ENCODE measurements around the gene MUC5B. TPM values are rescaled to one million over a fixed set of nuclear protein-coding genes. Genes with fewer than 3 reads are reported as not detected.

The MUC5B gene
- total and polyA plus RNA-seq, 4 donors: 0.17 to 0.95 (median 0.50) TPM; not detected in 1

GRCh38 chr11:1178906-1179305 lies 44.0 kb upstream of the MUC5B start:
- no peak for TF ChIP-seq HNF4A (conservative IDR thresholded peaks at IDR 0.05)
- TF ChIP-seq, protein P1, sequence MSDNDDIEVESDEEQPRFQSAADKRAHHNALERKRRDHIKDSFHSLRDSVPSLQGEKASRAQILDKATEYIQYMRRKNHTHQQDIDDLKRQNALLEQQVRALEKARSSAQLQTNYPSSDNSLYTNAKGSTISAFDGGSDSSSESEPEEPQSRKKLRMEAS (IDR thresholded peaks at IDR 0.05): no peak
- WGBS: 90% methylated on average over 29 of the region's 29 CpGs
- peaks cover 0 to 4% (median 0%) of the 10 kb centered on the region in 4 donors for H3K27me3 ChIP-seq (ENCODE audit: control insufficient read depth in 4 of 4, insufficient read depth in 4 of 4, low read length in 3 of 4)
- H3K36me3 ChIP-seq (ENCODE audit: control insufficient read depth in 4 of 4, insufficient read depth in 3 of 4, low read depth in 1 of 4, low read length in 3 of 4): no peaks in the 10 kb centered on the region
- no peaks in the 10 kb centered on the region for H3K9me3 ChIP-seq (ENCODE audit: control insufficient read depth in 4 of 4, low read length in 3 of 4)
- no peak overlapping the region for H3K9ac ChIP-seq (ENCODE audit: low read depth in 1 of 2, low read length in 2 of 2)
- no peak overlapping the region for H3K4me3 ChIP-seq (ENCODE audit: low read depth in 1 of 3, low read length in 3 of 3)
- no peak for DNase-seq (ENCODE audit: low spot score)
- H3K4me1 ChIP-seq (ENCODE audit: control insufficient read depth in 4 of 4, insufficient read depth in 4 of 4, low read length in 3 of 4): no peaks in the 10 kb centered on the region
- no peak overlapping the region for H3K27ac ChIP-seq (ENCODE audit: low read depth in 1 of 2, low read length in 2 of 2)

DNA sequence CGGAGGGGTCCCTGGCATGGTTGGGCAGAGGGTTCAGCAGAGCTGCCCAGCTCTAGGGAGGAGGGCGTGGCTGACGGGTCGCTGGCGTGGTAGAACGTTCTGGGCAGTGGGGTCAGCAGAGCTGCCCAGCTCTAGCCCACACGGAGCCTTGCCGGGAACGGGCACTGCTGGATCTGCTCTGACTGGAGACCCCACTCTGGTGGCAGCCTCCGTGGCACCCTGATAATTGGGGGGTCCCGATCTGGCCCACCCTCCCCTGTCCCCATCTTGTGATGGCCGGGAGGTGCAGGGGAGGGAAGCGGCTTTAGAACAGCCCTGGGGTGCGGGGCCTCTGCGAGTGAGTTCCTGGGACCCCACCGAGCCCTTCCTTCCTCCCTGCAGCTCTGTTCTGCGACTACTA lies 43.2 kb upstream of the MUC5B start:
- Histone ChIP-seq H3K9ac (ENCODE audit: low read depth in 1 of 2, low read length in 2 of 2) (no peak overlapping the region), H3K36me3 (ENCODE audit: control insufficient read depth in 4 of 4, insufficient read depth in 3 of 4, low read depth in 1 of 4, low read length in 3 of 4) (no peaks in the 10 kb centered on the region), H3K4me1 (ENCODE audit: control insufficient read depth in 4 of 4, insufficient read depth in 4 of 4, low read length in 3 of 4) (no peaks in the 10 kb centered on the region), H3K4me3 (ENCODE audit: low read depth in 1 of 3, low read length in 3 of 3) (no peak overlapping the region), H3K27me3 (ENCODE audit: control insufficient read depth in 4 of 4, insufficient read depth in 4 of 4, low read length in 3 of 4) (peaks cover 0 to 4% (median 0%) of the 10 kb centered on the region in 4 donors), H3K27ac (ENCODE audit: low read depth in 1 of 2, low read length in 2 of 2) (no peak overlapping the region), H3K9me3 (ENCODE audit: control insufficient read depth in 4 of 4, low read length in 3 of 4) (no peaks in the 10 kb centered on the region)
- WGBS: 88% methylated on average over 17 of the region's 17 CpGs
- no peak for TF ChIP-seq SP1 (IDR thresholded peaks at IDR 0.05)
- DNase-seq (ENCODE audit: low spot score): no peak

- 77% methylated on average over 15 of the region's 15 CpGs for WGBS
- no peak for DNase-seq (ENCODE audit: low spot score)
- peaks cover 0 to 2% (median 0%) of the 10 kb centered on the region in 4 donors for H3K27me3 ChIP-seq (ENCODE audit: control insufficient read depth in 4 of 4, insufficient read depth in 4 of 4, low read length in 3 of 4)
- TF ChIP-seq EGR1 (IDR thresholded peaks at IDR 0.05; ENCODE audit: low read depth in 2 of 2): no peak
- no peak for TF ChIP-seq ATF3 (IDR thresholded peaks at IDR 0.05)
- TF ChIP-seq, protein P2, sequence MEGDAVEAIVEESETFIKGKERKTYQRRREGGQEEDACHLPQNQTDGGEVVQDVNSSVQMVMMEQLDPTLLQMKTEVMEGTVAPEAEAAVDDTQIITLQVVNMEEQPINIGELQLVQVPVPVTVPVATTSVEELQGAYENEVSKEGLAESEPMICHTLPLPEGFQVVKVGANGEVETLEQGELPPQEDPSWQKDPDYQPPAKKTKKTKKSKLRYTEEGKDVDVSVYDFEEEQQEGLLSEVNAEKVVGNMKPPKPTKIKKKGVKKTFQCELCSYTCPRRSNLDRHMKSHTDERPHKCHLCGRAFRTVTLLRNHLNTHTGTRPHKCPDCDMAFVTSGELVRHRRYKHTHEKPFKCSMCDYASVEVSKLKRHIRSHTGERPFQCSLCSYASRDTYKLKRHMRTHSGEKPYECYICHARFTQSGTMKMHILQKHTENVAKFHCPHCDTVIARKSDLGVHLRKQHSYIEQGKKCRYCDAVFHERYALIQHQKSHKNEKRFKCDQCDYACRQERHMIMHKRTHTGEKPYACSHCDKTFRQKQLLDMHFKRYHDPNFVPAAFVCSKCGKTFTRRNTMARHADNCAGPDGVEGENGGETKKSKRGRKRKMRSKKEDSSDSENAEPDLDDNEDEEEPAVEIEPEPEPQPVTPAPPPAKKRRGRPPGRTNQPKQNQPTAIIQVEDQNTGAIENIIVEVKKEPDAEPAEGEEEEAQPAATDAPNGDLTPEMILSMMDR (IDR thresholded peaks at IDR 0.05; ENCODE audit: low read depth, low read length, missing input control): no peak
- TF ChIP-seq, protein P1 (IDR thresholded peaks at IDR 0.05): no peak
- no peak for TF ChIP-seq NR2F2 (IDR thresholded peaks at IDR 0.05)
- TF ChIP-seq HNF4A (conservative IDR thresholded peaks at IDR 0.05): no peak
- no peak for TF ChIP-seq FOXA1 (IDR thresholded peaks at IDR 0.05)
- no peaks in the 10 kb centered on the region for H3K4me1 ChIP-seq (ENCODE audit: control insufficient read depth in 4 of 4, insufficient read depth in 4 of 4, low read length in 3 of 4)
- H3K27ac ChIP-seq (ENCODE audit: low read depth in 1 of 2, low read length in 2 of 2): no peak overlapping the region
- H3K36me3 ChIP-seq (ENCODE audit: control insufficient read depth in 4 of 4, insufficient read depth in 3 of 4, low read depth in 1 of 4, low read length in 3 of 4): no peaks in the 10 kb centered on the region
- no peaks in the 10 kb centered on the region for H3K9me3 ChIP-seq (ENCODE audit: control insufficient read depth in 4 of 4, low read length in 3 of 4)
- H3K9ac ChIP-seq (ENCODE audit: low read depth in 1 of 2, low read length in 2 of 2): no peak overlapping the region
- H3K4me3 ChIP-seq (ENCODE audit: low read depth in 1 of 3, low read length in 3 of 3): no peak overlapping the region
These were observed 42.7 kb upstream of the MUC5B start for GRCh38 chr11:1180171-1180570.

- Histone ChIP-seq H3K9ac (ENCODE audit: low read depth in 1 of 2, low read length in 2 of 2) (no peak overlapping the region), H3K9me3 (ENCODE audit: control insufficient read depth in 4 of 4, low read length in 3 of 4) (peaks cover 0 to 2% (median 0%) of the 10 kb centered on the region in 4 donors), H3K4me3 (ENCODE audit: low read depth in 1 of 3, low read length in 3 of 3) (no peak overlapping the region), H3K36me3 (ENCODE audit: control insufficient read depth in 4 of 4, insufficient read depth in 3 of 4, low read depth in 1 of 4, low read length in 3 of 4) (no peaks in the 10 kb centered on the region), H3K27ac (ENCODE audit: low read depth in 1 of 2, low read length in 2 of 2) (no peak overlapping the region), H3K27me3 (ENCODE audit: control insufficient read depth in 4 of 4, insufficient read depth in 4 of 4, low read length in 3 of 4) (peaks cover 0 to 2% (median 0%) of the 10 kb centered on the region in 4 donors), H3K4me1 (ENCODE audit: control insufficient read depth in 4 of 4, insufficient read depth in 4 of 4, low read length in 3 of 4) (no peaks in the 10 kb centered on the region)
- 87% methylated on average over 29 of the region's 29 CpGs for WGBS
- no peak for DNase-seq (ENCODE audit: low spot score)
- TF ChIP-seq TAF1 (conservative IDR thresholded peaks at IDR 0.05) (no peak), RAD21 (IDR thresholded peaks at IDR 0.05) (no peak), HNF4A (conservative IDR thresholded peaks at IDR 0.05) (no peak), NR2F2 (IDR thresholded peaks at IDR 0.05) (no peak), HNF4G (IDR thresholded peaks at IDR 0.05) (no peak)
- TF ChIP-seq, protein P3, sequence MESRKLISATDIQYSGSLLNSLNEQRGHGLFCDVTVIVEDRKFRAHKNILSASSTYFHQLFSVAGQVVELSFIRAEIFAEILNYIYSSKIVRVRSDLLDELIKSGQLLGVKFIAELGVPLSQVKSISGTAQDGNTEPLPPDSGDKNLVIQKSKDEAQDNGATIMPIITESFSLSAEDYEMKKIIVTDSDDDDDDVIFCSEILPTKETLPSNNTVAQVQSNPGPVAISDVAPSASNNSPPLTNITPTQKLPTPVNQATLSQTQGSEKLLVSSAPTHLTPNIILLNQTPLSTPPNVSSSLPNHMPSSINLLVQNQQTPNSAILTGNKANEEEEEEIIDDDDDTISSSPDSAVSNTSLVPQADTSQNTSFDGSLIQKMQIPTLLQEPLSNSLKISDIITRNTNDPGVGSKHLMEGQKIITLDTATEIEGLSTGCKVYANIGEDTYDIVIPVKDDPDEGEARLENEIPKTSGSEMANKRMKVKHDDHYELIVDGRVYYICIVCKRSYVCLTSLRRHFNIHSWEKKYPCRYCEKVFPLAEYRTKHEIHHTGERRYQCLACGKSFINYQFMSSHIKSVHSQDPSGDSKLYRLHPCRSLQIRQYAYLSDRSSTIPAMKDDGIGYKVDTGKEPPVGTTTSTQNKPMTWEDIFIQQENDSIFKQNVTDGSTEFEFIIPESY (IDR thresholded peaks at IDR 0.05): no peak
- TF ChIP-seq, protein P2 (IDR thresholded peaks at IDR 0.05; ENCODE audit: low read depth, low read length, missing input control): no peak
- TF ChIP-seq, protein P1 (IDR thresholded peaks at IDR 0.05): no peak
These were observed 41.9 kb upstream of the MUC5B start for GRCh38 chr11:1180947-1181391.

Data from liver (tissue), 9 donors.